ENCODE measurements around the gene FANCC. TPM values are rescaled to one million over a fixed set of nuclear protein-coding genes. Genes with fewer than 3 reads are reported as not detected.

FANCC gene
- total and polyA plus RNA-seq, 2 of the 4 experiments (the other 2 are of a cell fraction), result 4.7 to 6.3 TPM

GRCh38 chr9:95100071-95100627, 217.4 kb downstream of the FANCC start:
- Histone ChIP-seq H4K20me1 (ENCODE audit: insufficient read depth, low read length) (no peaks in the 10 kb centered on the region), H2BK15ac (ENCODE audit: low read depth, low read length) (no peak overlapping the region), H4K91ac (ENCODE audit: insufficient read depth, low read depth, low read length) (no peak overlapping the region), H3K9me1 (ENCODE audit: insufficient read depth, low read length) (peaks cover 26% of the 10 kb centered on the region), H2AFZ (replicated peaks; ENCODE audit: low read length, poor library complexity) (no peak overlapping the region), H3K27ac (ENCODE audit: insufficient read depth, low read length) (0 out of 2 replicates have a peak overlapping the region, but pooled peaks have one; percentile 10), H3K9me3 (ENCODE audit: control insufficient read depth, insufficient read depth, low read length) (no peaks in the 10 kb centered on the region), H3K23ac (ENCODE audit: low read depth, low read length) (peak overlapping the region; percentile 29; the same call in 1 of the 2 replicates), H3K4ac (ENCODE audit: low read depth, low read length) (0 out of 2 replicates have a peak overlapping the region, but pooled peaks have one; percentile 24), H3K27me3 (ENCODE audit: control insufficient read depth, insufficient read depth, low read length) (no peaks in the 10 kb centered on the region), H3K4me3 (ENCODE audit: insufficient read depth, low read depth, low read length) (no peak overlapping the region), H4K5ac (ENCODE audit: low read depth, low read length) (no peak overlapping the region), H3K79me1 (ENCODE audit: low read depth in 1 of 2, low read length in 2 of 2) (peaks cover 8 to 37% of the 10 kb centered on the region in 2 experiments), H3K36me3 (ENCODE audit: control insufficient read depth, insufficient read depth, low read length) (peaks cover 24% of the 10 kb centered on the region; the same call in 1 of the 2 replicates), H2BK5ac (ENCODE audit: low read depth, low read length, poor library complexity, severe bottlenecking) (no peak overlapping the region), H4K8ac (ENCODE audit: low read depth in 2 of 2, low read length in 2 of 2) (peak overlapping the region in 1 of 2 experiments; percentile 43; a peak in 1 of 4 replicates), H2AK9ac (replicated peaks; ENCODE audit: low read depth, low read length, poor library complexity) (no peak overlapping the region), H3K4me1 (ENCODE audit: control insufficient read depth, insufficient read depth, low read length) (peaks cover 16% of the 10 kb centered on the region), H3K9ac (ENCODE audit: low read depth, low read length) (no peak overlapping the region), H3K14ac (replicated peaks; ENCODE audit: low read depth, low read length) (peak overlapping the region; percentile 81), H3K4me2 (ENCODE audit: low read depth, low read length) (no peak overlapping the region), H3K56ac (ENCODE audit: extremely low read depth, insufficient read depth, low read length) (no peak overlapping the region), H2BK120ac (ENCODE audit: low read depth, low read length) (peak overlapping the region; percentile 16; the same call in 1 of the 2 replicates), H2AK5ac (ENCODE audit: low read depth, low read length) (no peak overlapping the region), H3K18ac (ENCODE audit: low read depth, low read length) (peak overlapping the region; percentile 6; the same call in 1 of the 2 replicates), H2BK20ac (ENCODE audit: low read depth, low read length) (no peak overlapping the region)
- in situ Hi-C loops (cut with MboI; ENCODE audit: low sequenced_read_pairs) (no loop called here), intact Hi-C loops (cut with micrococcal nuclease) (no loop called here), dilution Hi-C loops (cut with HindIII; ENCODE audit: low sequenced_read_pairs, unreplicated experiment) (no loop called here)
- ATAC-seq (ENCODE audit: low read depth), result peak; percentile 22; the same call in 1 of the 2 replicates
- ChIA-PET CTCF (no interaction called here), POLR2A (ENCODE audit: unreplicated experiment) (no interaction called here)
- DNase-seq, result peak; percentile 53
- WGBS, 2 experiments (ENCODE audit: extremely low coverage in 2 of 2, insufficient read length in 1 of 2), result no CpG with 5 or more reads among the region's 4 CpGs
- TF ChIP-seq CEBPB (IDR thresholded peaks at IDR 0.05; ENCODE audit: low read depth, low read length) (peak; percentile 30; the same call in 1 of the 2 replicates), USF2 (IDR thresholded peaks at IDR 0.05; ENCODE audit: low read depth, low read length) (no peak)
- no TSS peak for BruUV-seq (replicated peaks)

All from IMR-90 (cell line).